Panc1 (cell line): ENCODE results near the gene FAM20B. TPM values are rescaled to one million over a fixed set of nuclear protein-coding genes. Genes with fewer than 3 reads are reported as not detected.

Experiments
- ATAC-seq: fragments of 200-7000 bp; cut with Tn5 transposase; 2 replicates; pipeline ENCODE4 v1.9.1; 2020; ENCODE audit warnings: mild to moderate bottlenecking, moderate library complexity
- BruUV-seq: library from RNA; stranded (reverse); fragments of 400-500 nt; replicated peaks from 2 replicates; lab custom pipeline; 2021; lab: Mats Ljungman, UMichigan
- CTCF ChIA-PET: fragments of 300-600 bp; sonication (Branson Sonifier 250); formaldehyde crosslinking; loops from one replicate; lab custom pipeline; 2022; ENCODE audit warnings: antibody characterized with exemption; lab: Charles Lee
- POLR2A ChIA-PET: fragments of 300-600 bp; sonication (Branson Sonifier 250); formaldehyde crosslinking; loops from one replicate; lab custom pipeline; 2022; ENCODE audit warnings: antibody characterized with exemption; lab: Charles Lee
- DNase-seq: peaks from one replicate; pipeline ENCODE4 v3.0.0-alpha.2; 2010; ENCODE audit warnings: low read depth, low spot score
- H3K27ac ChIP-seq: 2 replicates; pipeline ENCODE4 v1.5.1; 2011; ENCODE audit warnings: mild to moderate bottlenecking, low read length, inconsistent platforms
- H3K27me3 ChIP-seq: fragments of 200-500 bp; sonication (Bioruptor generic); 2 replicates; pipeline ENCODE4 v1.6.0; 2014; ENCODE audit warnings: low read length, inconsistent platforms; ENCODE audit not compliant: control insufficient read depth, insufficient read depth
- H3K36me3 ChIP-seq: fragments of 200-500 bp; sonication (Bioruptor generic); 2 replicates; pipeline ENCODE4 v1.5.1; 2014; ENCODE audit warnings: inconsistent platforms, mild to moderate bottlenecking, low read length, moderate library complexity; ENCODE audit not compliant: control insufficient read depth, insufficient read depth
- H3K4me1 ChIP-seq: 2 replicates; pipeline ENCODE4 v1.5.1; 2011; ENCODE audit warnings: inconsistent platforms, mild to moderate bottlenecking, low read length, moderate library complexity; ENCODE audit not compliant: control insufficient read depth, insufficient read depth
- H3K4me3 ChIP-seq, 2 experiments: 2 replicates each; pipeline ENCODE4 v1.5.1; 2011 to 2012; ENCODE audit warnings: low read depth in 2 of 2, low read length in 2 of 2, mild to moderate bottlenecking in 2 of 2, inconsistent platforms in 1 of 2, moderate library complexity in 1 of 2
- H3K9me3 ChIP-seq: fragments of 200-500 bp; sonication (Bioruptor generic); 2 replicates; pipeline ENCODE4 v1.5.1; 2014; ENCODE audit warnings: low read depth, mild to moderate bottlenecking, inconsistent platforms, low read length, moderate library complexity; ENCODE audit not compliant: control insufficient read depth, insufficient read depth
- CTCF ChIP-seq: fragments of 450-650 bp; IDR thresholded peaks from 2 replicates; pipeline ENCODE4 v1.5.1; 2017; ENCODE audit warnings: mild to moderate bottlenecking
- POLR2AphosphoS5 ChIP-seq: IDR thresholded peaks from 2 replicates; pipeline ENCODE4 v1.6.1; 2012; ENCODE audit warnings: mild to moderate bottlenecking, low read depth, low read length, moderate library complexity
- REST ChIP-seq, 2 experiments: IDR thresholded peaks; 2 replicates each; pipeline ENCODE4 v1.6.1; 2011 to 2012; ENCODE audit warnings: low read depth in 2 of 2, control low read depth in 1 of 2, low read length in 1 of 2, mild to moderate bottlenecking in 1 of 2, moderate library complexity in 1 of 2; ENCODE audit not compliant: insufficient read depth in 1 of 2
- SIN3A ChIP-seq: IDR thresholded peaks from 2 replicates; pipeline ENCODE4 v1.6.1; 2012; ENCODE audit warnings: low read depth, mild to moderate bottlenecking, low read length, moderate library complexity, borderline replicate concordance; ENCODE audit not compliant: insufficient read depth
- TCF7L2 ChIP-seq: IDR thresholded peaks from 2 replicates; pipeline ENCODE4 v1.6.1; 2011; ENCODE audit warnings: mild to moderate bottlenecking, low read depth, low read length, inconsistent platforms
- in situ Hi-C: cut with HindIII; loops from 2 replicates; pipeline ENCODE4 v1.10.0; 2016; ENCODE audit warnings: low sequenced_read_pairs, low pct_unique_long_range_greater_than_20kb
- intact Hi-C: fragments of 100-400 bp; cut with micrococcal nuclease; formaldehyde crosslinking; loops from one replicate; pipeline ENCODE4 v1.10.0; 2022; ENCODE audit not compliant: unreplicated experiment
- total RNA-seq: library from RNA; stranded (reverse); gene quantifications from one replicate; pipeline ENCODE4 v1.2.1, GENCODE V29; 2021; ENCODE audit not compliant: unreplicated experiment

FAM20B gene
- total RNA-seq, 1 experiment from 2014 or later = 49.9 TPM

GRCh38 chr1:179119513-179119912 lies 93.8 kb downstream of the FAM20B start:
- H3K4me1 ChIP-seq = no peaks in the 10 kb centered on the region
- ChIA-PET POLR2A (no interaction called here), CTCF (no interaction called here)
- intact Hi-C loops = no loop called here
- BruUV-seq = no TSS peak
- no peak overlapping the region for H3K4me3 ChIP-seq
- TF ChIP-seq TCF7L2 = no peak
- no peak for TF ChIP-seq REST (IDR thresholded peaks at IDR 0.05; ENCODE audit: insufficient read depth in 1 of 2, low read depth in 2 of 2, low read length in 1 of 2)
- no peak for TF ChIP-seq CTCF
- no peak for TF ChIP-seq SIN3A
- no peak for TF ChIP-seq POLR2AphosphoS5
- no peak overlapping the region for H3K27ac ChIP-seq
- in situ Hi-C loops = no loop called here
- no peaks in the 10 kb centered on the region for H3K9me3 ChIP-seq
- peaks cover 12% of the 10 kb centered on the region; the same call in 1 of the 2 replicates for H3K36me3 ChIP-seq
- no peak for ATAC-seq
- no peak for DNase-seq
- no peaks in the 10 kb centered on the region for H3K27me3 ChIP-seq

GRCh38 chr1:179120736-179121135 lies 95.0 kb downstream of the FAM20B start:
- no peak overlapping the region for H3K4me3 ChIP-seq
- DNase-seq (no peak), ATAC-seq (no peak)
- ChIA-PET POLR2A (interaction anchor here (0.6 kb wide), 1 partner anchor 32 kb away, joined by 3 read pairs; no protein-coding TSS in a partner anchor), CTCF (interaction anchor here (1.0 to 1.6 kb wide), 2 partner anchors 8 to 172 kb away, joined by 3 to 8 read pairs; partner anchors contain the start of gene SOAT1)
- no TSS peak for BruUV-seq
- intact Hi-C loops (loop anchor here (2.0 to 5.0 kb wide), 3 partner anchors 72 to 247 kb away; partner anchors contain the start of genes AXDND1 and SOAT1), in situ Hi-C loops (no loop called here)
- no peaks in the 10 kb centered on the region for H3K27me3 ChIP-seq
- no peak overlapping the region for H3K27ac ChIP-seq
- peaks cover 5% of the 10 kb centered on the region; the same call in 1 of the 2 replicates for H3K36me3 ChIP-seq
- no peaks in the 10 kb centered on the region for H3K9me3 ChIP-seq
- TF ChIP-seq REST (IDR thresholded peaks at IDR 0.05; ENCODE audit: insufficient read depth in 1 of 2, low read depth in 2 of 2, low read length in 1 of 2) = no peak
- no peak for TF ChIP-seq CTCF
- no peak for TF ChIP-seq TCF7L2
- TF ChIP-seq POLR2AphosphoS5 = no peak
- no peak for TF ChIP-seq SIN3A
- no peaks in the 10 kb centered on the region for H3K4me1 ChIP-seq
